HepG2 (cell line): Measurements from ENCODE around the gene STUB1. TPM values are rescaled to one million over a fixed set of nuclear protein-coding genes. Genes with fewer than 3 reads are reported as not detected.
A peak's percentile ranks its signal among the peaks of the same experiment; 100 is the strongest.

Experiments used
- ARNT ChIP-seq: fragments of 450-650 bp; IDR thresholded peaks from 2 replicates; pipeline ENCODE4 v1.6.1; 2017
- DBP ChIP-seq: sonication (generic); formaldehyde crosslinking; IDR thresholded peaks from 2 replicates; pipeline ENCODE4 v1.4.0; 2020; ENCODE audit warnings: missing genetic modification reagents; ENCODE audit errors: not compliant biosample characterization
- GLMP ChIP-seq: sonication (generic); formaldehyde crosslinking; IDR thresholded peaks from 2 replicates; pipeline ENCODE4 v1.9.0; 2021; ENCODE audit warnings: missing genetic modification reagents, mild to moderate bottlenecking, borderline replicate concordance
- HMGXB4 ChIP-seq, 2 experiments: sonication (generic) in 1 of 2; formaldehyde crosslinking in 1 of 2; IDR thresholded peaks; 2 replicates each; pipeline versions ENCODE4 v1.4.0 to v1.6.1; 2018 to 2020; ENCODE audit warnings: missing genetic modification reagents in 2 of 2, borderline replicate concordance in 1 of 2, low read depth in 1 of 2, mild to moderate bottlenecking in 1 of 2, missing biosample characterization in 1 of 2
- KLF9 ChIP-seq: IDR thresholded peaks from 2 replicates; pipeline ENCODE4 v1.6.1; 2016; ENCODE audit warnings: low read depth
- NR0B2 ChIP-seq: sonication (generic); formaldehyde crosslinking; IDR thresholded peaks from 2 replicates; pipeline ENCODE4 v1.4.0; 2020; ENCODE audit warnings: mild to moderate bottlenecking, missing genetic modification reagents
- PHF8 ChIP-seq: sonication (generic); formaldehyde crosslinking; IDR thresholded peaks from 2 replicates; pipeline ENCODE4 v1.5.0; 2020; ENCODE audit warnings: missing genetic modification reagents
- TCF7 ChIP-seq: sonication (generic); IDR thresholded peaks from 2 replicates; pipeline ENCODE4 v1.6.1; 2016; ENCODE audit warnings: antibody characterized with exemption, low read depth
- TP53 ChIP-seq: sonication (generic); formaldehyde crosslinking; conservative IDR thresholded peaks from 2 replicates; pipeline ENCODE4 v1.4.0; 2020; ENCODE audit warnings: missing genetic modification reagents
- ZBTB39 ChIP-seq: sonication (generic); formaldehyde crosslinking; IDR thresholded peaks from 2 replicates; pipeline ENCODE4 v1.5.0; 2020; ENCODE audit warnings: missing genetic modification reagents
- ZC3H13 ChIP-seq: sonication (generic); formaldehyde crosslinking; IDR thresholded peaks from 2 replicates; pipeline ENCODE4 v1.8.1; 2023; ENCODE audit warnings: mild to moderate bottlenecking, missing genetic modification reagents, moderate library complexity
- ZNF138 ChIP-seq: sonication (generic); formaldehyde crosslinking; IDR thresholded peaks from 2 replicates; pipeline ENCODE4 v1.5.0; 2020; ENCODE audit warnings: mild to moderate bottlenecking, low read depth, missing genetic modification reagents
- ZNF350 ChIP-seq: sonication (generic); formaldehyde crosslinking; IDR thresholded peaks from 2 replicates; pipeline ENCODE4 v1.4.0; 2020; ENCODE audit warnings: mild to moderate bottlenecking, low read depth, missing genetic modification reagents, borderline replicate concordance
- ZNF44 ChIP-seq: sonication (generic); formaldehyde crosslinking; IDR thresholded peaks from 2 replicates; pipeline ENCODE4 v1.5.1; 2020; ENCODE audit warnings: mild to moderate bottlenecking, missing genetic modification reagents
- ZNF691 ChIP-seq: sonication (generic); formaldehyde crosslinking; IDR thresholded peaks from 2 replicates; pipeline ENCODE4 v1.4.0; 2020; ENCODE audit warnings: missing genetic modification reagents, low read depth, mild to moderate bottlenecking, borderline replicate concordance
- ZNF770 ChIP-seq: sonication (generic); formaldehyde crosslinking; IDR thresholded peaks from 2 replicates; pipeline ENCODE4 v1.5.0; 2020; ENCODE audit warnings: mild to moderate bottlenecking, missing genetic modification reagents
- ZNF773 ChIP-seq: sonication (generic); formaldehyde crosslinking; IDR thresholded peaks from 2 replicates; pipeline ENCODE4 v1.4.0; 2020; ENCODE audit warnings: missing genetic modification reagents, borderline replicate concordance
- ZNF83 ChIP-seq: sonication (generic); formaldehyde crosslinking; IDR thresholded peaks from 2 replicates; pipeline ENCODE4 v1.4.0; 2020; ENCODE audit warnings: missing genetic modification reagents, mild to moderate bottlenecking, borderline replicate concordance
- ZNF839 ChIP-seq: sonication (generic); formaldehyde crosslinking; IDR thresholded peaks from 2 replicates; pipeline ENCODE4 v1.4.0; 2020; ENCODE audit warnings: missing genetic modification reagents, mild to moderate bottlenecking, borderline replicate concordance
- polyA plus RNA-seq, 8 experiments: library from polyadenylated mRNA; depleted of rRNA in 3 of 8; stranded (reverse) in 7 of 8; unstranded in 1 of 8; fragments of >200 nt; fragmentation: Illumina TruSeq in 4 of 8; extraction: Trizol in 4 of 8; gene quantifications; 2 replicates each; pipeline versions ENCODE4 v1.2.1 to v1.2.3, GENCODE V29; 2011 to 2016; ENCODE audit warnings: low read depth in 4 of 8, missing spikeins in 1 of 8, mixed read lengths in 1 of 8; ENCODE audit not compliant: insufficient read depth in 1 of 8
- total RNA-seq, 5 experiments: library from RNA; depleted of rRNA; stranded (reverse); fragments of >200 nt; fragmentation: Illumina TruSeq; extraction: Trizol; gene quantifications; 2 replicates each; pipeline ENCODE4 v1.2.3, GENCODE V29; 2016; ENCODE audit warnings: low read depth in 1 of 5

STUB1 gene
- total and polyA plus RNA-seq, 2 of the 13 experiments (the other 11 are each of a cell fraction or from before 2014, with no cell fraction given) = 52.9 to 78.2 TPM

- TF ChIP-seq ZBTB39 (CRISPR knock-in tag) = no peak
- TF ChIP-seq DBP (CRISPR knock-in tag) = no peak
- no peak for TF ChIP-seq ZNF44 (CRISPR knock-in tag)
- no peak for TF ChIP-seq ZNF691 (CRISPR knock-in tag)
- no peak for TF ChIP-seq GLMP (CRISPR knock-in tag)
- 0 out of 2 replicates have a peak, but pooled peaks have one; percentile 64 for TF ChIP-seq KLF9 (CRISPR knock-in tag)
- peak; percentile 34 for TF ChIP-seq ZNF350
- TF ChIP-seq PHF8 (CRISPR knock-in tag) = peak; percentile 57
- no peak for TF ChIP-seq ZNF773 (CRISPR knock-in tag)
- TF ChIP-seq HMGXB4 (CRISPR knock-in tag; IDR thresholded peaks at IDR 0.05; ENCODE audit: borderline replicate concordance in 1 of 2, low read depth in 1 of 2) = peak; percentile 22 to 80; a peak in 2 of 4 replicates
- no peak for TF ChIP-seq TCF7
- TF ChIP-seq ZC3H13 (CRISPR knock-in tag) = 0 out of 2 replicates have a peak, but pooled peaks have one; percentile 13
- TF ChIP-seq TP53 = no peak
- TF ChIP-seq ZNF839 (CRISPR knock-in tag) = no peak
- no peak for TF ChIP-seq ZNF83 (CRISPR knock-in tag)
- TF ChIP-seq ZNF770 (CRISPR knock-in tag) = peak; percentile 18; the same call in 1 of the 2 replicates
- TF ChIP-seq NR0B2 (CRISPR knock-in tag) = no peak
- TF ChIP-seq ZNF138 (CRISPR knock-in tag) = no peak
- no peak for TF ChIP-seq ARNT
Observed at GRCh38 chr16:630815-631405, 49.3 kb upstream of the STUB1 start, which contains the start of gene WFIKKN1 (continued).
